Tongue (tissue), 2 donors: ENCODE measurements around the gene NXPH2. TPM values are rescaled to one million over a fixed set of nuclear protein-coding genes. Genes with fewer than 3 reads are reported as not detected.

Experiments used
- DNase-seq: peaks from one replicate; pipeline ENCODE4 v3.0.0-alpha.2; 2015
- total RNA-seq: library from RNA; depleted of rRNA; stranded (reverse); fragments of >200 nt; gene quantifications from one replicate; pipeline ENCODE4 v1.2.3, GENCODE V29; 2014

The NXPH2 gene
- total RNA-seq, 1 donor from 2014 or later = 15.7 TPM

- no peak for DNase-seq
Observed at GRCh38 chr2:138637061-138637460, 143.1 kb downstream of the NXPH2 start.

- DNase-seq = no peak
Observed at GRCh38 chr2:138633049-138633448, 147.1 kb downstream of the NXPH2 start.

DNA sequence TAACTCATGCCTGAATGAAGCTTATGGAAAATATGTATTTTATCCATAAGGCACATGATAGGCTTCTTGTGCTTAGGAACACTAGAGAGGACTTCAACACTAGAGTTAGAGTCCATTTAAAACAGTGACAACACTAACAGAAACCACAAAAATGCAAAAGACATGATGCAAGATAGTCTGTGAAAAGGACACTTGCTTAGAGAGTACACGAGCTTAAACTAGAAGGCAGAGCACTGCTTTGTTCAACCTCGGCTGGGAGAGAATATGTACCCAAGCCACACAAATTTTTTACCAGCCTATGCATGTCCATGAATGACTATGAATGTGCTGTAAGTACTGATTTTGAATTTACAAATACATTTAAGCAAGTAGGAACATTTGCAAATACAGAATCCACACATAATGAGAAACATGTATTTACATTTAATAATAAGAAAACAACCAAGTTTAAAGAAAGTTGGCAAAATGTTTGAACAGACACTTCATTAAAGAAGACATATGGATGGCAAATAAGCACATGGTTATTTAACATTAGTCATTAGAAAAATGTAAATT is 148.0 kb downstream of the NXPH2 start:
- DNase-seq = no peak

DNA sequence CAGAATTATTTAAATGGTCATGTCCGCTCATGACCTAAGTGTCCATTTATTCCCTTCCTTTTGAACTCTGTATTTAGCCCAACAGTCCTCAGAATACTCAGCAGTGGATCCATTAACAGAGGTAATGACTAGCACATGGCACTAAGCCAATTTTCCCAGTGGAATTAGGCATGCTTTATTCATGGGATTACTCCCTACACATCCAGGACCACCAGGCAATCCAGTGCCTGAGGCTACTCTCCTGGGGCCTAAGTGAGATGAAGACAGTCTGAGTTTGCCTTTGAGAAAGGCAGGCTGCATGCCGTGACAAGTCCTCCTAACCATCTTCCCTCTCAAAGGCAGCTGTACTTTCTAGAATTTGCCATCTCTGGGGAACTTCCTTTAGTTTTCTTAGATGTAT is 150.0 kb downstream of the NXPH2 start:
- no peak for DNase-seq

DNA sequence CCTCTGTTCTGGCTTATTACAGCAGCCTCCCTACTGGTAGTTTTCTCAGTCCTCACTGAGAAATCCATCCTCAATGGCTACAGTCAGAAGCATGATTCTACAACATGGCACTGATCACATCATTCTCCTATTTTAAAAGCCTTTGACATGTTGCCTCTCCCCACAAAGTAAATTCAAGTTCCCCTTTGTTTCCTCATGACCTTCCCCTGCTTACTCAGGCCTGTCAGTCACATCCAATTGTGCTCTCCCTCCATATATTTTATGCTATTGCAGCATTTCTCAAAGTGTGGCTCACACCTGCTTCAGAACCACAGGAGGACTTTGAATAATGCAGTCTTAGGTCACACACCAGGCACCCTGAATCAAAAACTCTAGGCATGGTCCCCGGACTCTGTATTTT is 154.0 kb downstream of the NXPH2 start:
- no peak for DNase-seq

DNA sequence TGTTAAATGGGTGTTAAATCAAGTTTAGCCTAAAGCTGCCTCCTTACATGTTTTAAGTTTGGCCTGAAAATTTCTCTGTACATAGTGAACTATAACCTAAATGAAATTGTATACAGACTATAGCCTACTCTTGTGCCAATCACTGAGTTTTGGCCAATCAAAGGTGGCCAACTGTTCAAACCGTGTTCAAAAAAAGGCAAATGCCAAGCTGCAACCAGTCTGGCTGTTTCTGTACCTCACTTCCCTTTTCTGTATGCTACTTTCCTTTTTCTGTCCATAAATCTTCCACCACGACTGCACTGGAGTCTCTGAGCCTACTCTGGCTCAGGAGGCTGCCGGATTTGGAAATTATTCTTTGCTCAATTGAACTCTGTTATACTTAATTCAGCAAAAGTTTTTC is 157.6 kb downstream of the NXPH2 start:
- DNase-seq = no peak

GRCh38 chr2:138621139-138621538 is 159.1 kb downstream of the NXPH2 start:
- DNase-seq = no peak

DNA sequence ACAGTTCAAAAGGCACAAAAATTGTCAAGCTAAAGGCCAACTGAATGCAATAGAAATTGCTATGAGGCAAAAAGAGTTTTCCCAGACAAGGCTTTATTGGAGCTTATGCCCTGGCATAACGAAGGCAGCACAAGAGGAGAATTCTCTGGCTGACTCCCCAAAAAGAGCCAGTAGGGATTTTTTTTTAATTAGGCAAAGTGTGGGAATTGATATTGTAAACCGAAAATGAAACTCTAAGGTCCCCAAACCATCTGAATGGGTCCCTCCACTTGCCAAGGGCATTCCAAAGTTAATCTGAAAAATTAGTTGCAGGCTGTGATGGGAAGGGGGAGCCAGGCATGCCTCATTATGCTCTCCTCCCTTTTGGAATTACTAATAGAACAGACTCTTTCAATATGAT is 159.8 kb downstream of the NXPH2 start:
- DNase-seq = peak; percentile 79
